Hematopoietic multipotent progenitor cell treated with erythropoietin and hydrocortisone succinate and interleukin-3 and kit ligand, for 15 days (in vitro differentiated cells): ENCODE measurements around the gene AMMECR1.
A peak's percentile ranks its signal among the peaks of the same experiment; 100 is the strongest.
"Not testable (repeated sequence)": the region's sequence is repeated elsewhere in the genome, so short reads cannot be mapped to it uniquely, and the experiment has no call there.

Experiments used
- DNase-seq: peaks from one replicate; pipeline ENCODE4 v3.0.0-alpha.2; 2015; ENCODE audit warnings: low spot score

AMMECR1 gene

DNA sequence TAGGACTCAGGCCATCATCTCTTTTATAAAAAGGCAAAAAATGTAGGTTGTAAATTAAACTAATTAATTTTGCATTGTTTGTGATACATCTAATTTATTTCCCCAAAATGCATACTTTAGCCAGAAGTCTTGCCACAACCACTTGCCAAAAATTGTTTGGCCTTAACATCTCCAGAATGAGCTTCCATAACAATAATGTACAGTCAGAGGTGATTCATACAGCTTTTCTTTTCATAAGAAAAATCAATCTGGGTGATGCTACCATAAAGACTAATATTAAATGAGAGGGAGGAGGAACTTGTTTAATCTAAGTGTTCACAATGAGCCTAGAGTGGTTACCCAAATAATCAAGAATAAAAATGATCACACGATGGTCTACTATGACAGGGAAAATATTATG lies 59.3 kb downstream of the AMMECR1 start:
- no peak for DNase-seq

GRCh38 chrX:110257889-110258288 lies 60.0 kb downstream of the AMMECR1 start:
- DNase-seq: no peak

- DNase-seq: peak; percentile 69
These were observed 65.2 kb downstream of the AMMECR1 start for GRCh38 chrX:110252711-110253110.

GRCh38 chrX:110251961-110252360 lies 65.9 kb downstream of the AMMECR1 start:
- DNase-seq: no peak

- peak; percentile 29 for DNase-seq
These were observed 66.4 kb downstream of the AMMECR1 start for GRCh38 chrX:110251526-110251925.

DNA sequence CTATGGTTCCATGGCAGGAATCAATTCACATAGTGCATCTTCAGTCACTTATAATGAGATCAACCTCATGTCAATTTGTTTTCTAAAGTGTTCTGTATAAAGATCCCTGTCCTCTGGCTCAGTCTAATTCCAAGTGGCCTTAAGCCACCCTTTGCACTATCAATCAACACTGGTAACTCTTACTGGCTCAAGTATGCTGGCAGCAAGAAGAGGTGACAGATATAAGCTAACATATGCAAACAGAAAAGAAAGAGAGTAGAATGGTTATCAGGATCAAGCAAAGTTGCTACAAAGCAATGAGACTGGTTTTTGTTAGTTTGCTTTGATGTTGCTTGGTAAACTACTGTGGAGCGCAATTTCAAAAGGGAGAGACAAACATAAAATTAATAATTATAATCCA lies 67.0 kb downstream of the AMMECR1 start:
- no peak for DNase-seq

DNA sequence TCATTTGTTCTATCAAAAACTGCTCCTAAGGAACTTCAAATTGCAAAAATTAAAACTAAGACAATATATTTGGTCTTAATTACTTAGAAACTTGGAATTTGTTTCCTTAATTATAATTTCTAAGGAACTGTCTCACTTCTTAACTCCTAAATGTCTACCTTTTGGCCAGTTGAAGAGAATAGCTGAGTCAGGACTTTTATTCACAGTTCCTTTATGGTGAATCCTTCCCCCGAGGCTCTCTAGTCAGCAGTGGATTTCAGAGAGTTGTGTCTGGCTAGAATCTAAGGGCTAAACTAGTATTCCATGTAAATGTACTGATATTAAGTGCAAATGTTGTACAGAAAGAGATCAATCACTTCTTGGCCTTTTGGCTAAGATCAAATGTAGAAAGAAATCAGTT lies 69.3 kb downstream of the AMMECR1 start:
- DNase-seq: no peak

DNA sequence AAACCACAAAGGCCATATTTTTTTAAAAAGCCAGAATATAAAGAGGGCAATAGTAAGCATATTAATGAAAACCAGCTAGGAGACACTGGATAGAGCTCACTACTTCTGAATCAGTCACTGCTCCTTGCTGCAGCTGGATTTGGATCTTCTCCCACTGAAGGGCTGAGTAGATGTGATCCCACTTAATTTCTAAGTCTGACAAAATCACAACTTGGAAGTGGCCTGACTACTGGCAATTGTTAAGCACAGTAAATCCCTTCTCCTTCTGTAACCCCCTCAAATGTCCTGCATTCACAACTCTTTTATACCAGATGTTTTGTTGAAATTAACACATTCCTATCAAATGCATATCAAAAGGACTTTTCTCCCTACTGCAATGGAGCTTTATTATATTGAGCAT lies 72.9 kb downstream of the AMMECR1 start:
- DNase-seq: no peak

DNA sequence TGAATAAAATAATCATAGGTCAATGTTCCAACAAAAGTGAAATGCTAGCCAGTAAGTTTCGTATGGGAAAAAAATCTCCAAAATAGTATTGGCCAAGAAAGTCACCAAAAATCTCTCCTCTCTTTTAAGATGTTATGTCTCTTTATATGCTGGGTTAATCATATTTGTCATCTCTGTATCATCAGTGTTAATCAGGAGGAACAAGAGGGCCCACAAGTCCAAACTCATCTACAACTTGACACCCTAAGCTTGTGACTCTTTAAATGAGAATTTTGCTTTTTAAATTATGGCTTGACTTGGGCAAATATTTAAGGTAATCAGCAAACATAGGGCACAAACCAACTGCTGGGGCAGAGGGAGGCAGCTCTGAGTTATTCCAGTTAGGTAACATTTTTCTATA lies 75.5 kb downstream of the AMMECR1 start:
- no peak for DNase-seq

- DNase-seq: peak; percentile 11
These were observed 76.1 kb downstream of the AMMECR1 start for GRCh38 chrX:110241816-110242215.

DNA sequence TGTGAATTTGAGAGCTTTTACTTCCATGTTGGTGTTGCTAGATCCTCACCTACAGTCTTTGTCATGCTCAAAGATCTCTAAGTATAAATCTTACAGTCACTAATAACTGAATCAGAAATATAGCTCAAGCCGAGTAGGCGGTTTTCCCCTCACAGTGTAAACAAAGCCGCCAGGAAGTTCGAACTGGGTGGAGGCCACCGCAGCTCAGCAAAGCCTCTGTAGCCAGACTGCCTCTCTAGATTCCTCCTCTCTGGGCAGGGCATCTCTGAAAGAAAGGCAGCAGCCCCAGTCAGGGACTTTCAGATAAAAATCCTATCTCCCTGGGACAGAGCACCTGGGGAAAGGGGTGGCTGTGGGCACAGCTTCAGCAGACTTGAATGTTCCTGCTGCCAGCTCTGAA lies 79.6 kb downstream of the AMMECR1 start:
- peak; percentile 25 for DNase-seq

DNA sequence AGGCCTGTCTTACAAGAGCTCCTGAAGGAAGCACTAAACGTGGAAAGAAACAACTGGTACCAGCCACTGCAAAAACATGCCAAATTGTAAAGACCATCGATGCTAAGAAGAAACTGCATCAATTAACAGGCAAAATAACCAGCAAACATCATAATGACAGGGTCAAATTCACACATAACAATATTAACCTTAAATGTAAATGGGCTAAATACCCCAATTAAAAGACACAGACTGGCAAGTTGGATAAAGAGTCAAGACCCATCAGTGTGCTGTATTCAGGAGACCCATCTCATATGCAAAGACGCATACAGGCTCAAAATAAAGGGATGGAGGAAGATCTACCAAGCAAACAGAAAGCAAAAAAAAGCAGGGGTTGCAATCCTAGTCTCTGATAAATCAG lies 86.4 kb downstream of the AMMECR1 start:
- DNase-seq: not testable (repeated sequence)

DNA sequence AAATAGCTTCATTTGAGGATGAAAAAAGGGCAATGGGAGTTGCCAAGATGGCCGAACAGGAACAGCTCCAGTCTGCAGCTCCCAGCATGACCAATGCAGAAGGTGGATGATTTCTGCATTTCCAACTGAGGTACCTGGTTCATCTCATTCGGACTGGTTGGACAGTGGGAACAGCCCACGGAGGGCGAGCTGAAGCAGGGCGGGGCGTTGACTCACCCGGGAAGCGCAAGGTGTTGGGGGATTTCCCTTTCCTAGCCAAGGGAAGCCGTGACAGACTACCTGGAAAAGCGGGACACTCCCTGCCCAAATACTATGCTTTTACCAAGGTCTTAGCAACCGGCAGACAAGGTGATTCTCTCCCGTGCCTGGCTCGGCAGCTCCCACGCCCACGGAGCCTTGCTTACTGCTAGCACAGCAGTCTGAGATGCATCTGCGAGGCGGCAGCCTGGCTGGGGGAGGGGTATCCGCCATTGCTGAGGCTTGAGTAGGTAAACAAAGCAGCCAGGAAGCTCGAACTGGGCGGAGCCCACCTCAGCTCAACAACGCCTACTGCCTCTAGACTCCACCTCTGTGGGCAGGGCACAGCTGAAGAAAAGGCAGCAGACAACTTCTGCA lies 88.3 kb downstream of the AMMECR1 start:
- DNase-seq: not testable (repeated sequence)

- no peak for DNase-seq
These were observed 89.4 kb downstream of the AMMECR1 start for GRCh38 chrX:110228453-110228852.

- DNase-seq: no peak
These were observed 91.0 kb downstream of the AMMECR1 start for GRCh38 chrX:110226931-110227330.

DNA sequence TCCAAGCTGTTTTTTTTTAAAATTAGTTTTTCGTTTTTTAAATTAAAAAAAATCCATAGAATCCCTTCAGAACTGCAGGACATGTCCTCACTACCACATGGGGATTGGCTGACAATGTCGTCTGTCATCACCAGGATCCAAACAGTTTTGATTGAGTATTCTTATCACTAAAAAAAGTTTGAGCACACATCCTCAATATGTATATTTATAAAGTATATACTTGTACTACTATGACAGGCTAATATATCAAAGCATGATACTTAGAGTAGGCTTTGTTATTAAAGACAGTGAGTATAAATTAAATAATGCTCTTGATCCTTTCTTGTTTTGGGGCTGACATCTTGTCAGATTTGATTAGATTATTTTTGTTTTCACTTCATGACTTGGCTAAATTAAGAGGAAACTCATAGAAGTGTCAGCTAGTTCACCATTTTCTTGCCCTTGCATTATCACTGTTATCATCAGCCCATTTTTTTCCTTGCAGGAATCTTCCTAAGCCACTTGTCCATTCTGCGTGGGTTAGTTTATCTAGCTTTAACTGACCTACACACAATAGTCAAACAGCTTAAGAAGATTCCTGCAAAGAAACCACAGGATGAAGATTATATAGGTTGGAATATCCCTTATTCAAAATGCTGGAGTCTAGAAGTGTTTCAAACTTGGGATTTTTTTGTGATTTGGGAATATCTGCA lies 92.8 kb downstream of the AMMECR1 start:
- no peak for DNase-seq

DNA sequence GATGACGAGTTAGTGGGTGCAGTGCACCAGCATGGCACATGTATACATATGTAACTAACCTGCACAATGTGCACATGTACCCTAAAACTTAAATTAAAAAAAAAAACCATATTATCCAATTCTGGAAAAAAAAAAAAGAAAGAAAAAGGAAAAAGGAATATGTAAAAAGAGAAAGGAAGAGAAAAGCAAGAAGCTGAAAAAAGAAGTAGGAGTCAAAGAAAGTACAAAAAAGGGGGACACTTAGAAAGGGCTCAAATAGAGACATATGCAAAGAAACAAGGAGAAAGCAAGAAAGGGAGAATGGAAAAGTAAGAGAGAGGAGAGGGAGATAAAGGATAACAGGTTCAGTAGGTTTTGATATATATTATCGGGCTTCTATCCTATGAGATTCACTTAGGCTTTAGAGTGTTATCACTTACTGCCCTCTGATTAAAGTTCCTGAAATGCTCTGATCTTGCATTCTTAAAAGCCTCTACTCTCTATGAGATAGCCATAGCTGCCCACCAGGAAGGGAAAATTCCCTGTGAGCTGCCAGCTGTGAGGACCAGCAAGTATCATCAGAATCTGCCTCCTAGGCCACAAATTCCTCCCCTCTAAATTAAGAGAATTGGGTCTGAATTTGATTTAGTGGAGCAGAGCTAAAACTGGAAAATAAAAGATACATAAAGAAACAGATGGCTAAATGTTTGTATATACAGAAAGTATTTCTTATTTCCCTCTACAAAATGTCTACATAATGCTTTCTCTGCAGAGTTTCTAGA lies 95.2 kb downstream of the AMMECR1 start:
- no peak for DNase-seq

DNA sequence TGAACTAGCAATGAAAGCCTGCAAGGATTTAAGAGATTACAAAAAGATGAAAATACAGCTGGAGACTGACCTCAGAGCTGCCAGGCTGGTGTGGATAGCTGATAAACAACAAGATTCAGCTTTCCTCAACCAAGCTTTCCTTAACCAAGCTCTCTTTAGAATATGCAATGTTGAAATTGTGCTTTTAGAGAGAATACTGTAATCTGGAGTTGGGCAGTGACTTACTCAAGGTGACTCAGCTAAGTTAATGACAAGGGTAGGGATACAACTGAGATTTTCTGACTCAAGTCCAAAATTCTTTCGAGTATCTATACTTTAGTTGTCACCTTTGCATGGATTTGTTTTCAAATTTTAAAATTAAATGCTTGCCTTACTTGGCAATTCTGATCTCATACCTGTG lies 98.0 kb downstream of the AMMECR1 start:
- peak; percentile 30 for DNase-seq

GRCh38 chrX:110218591-110218990 lies 99.3 kb downstream of the AMMECR1 start:
- DNase-seq: no peak

- no peak for DNase-seq
These were observed 101.9 kb downstream of the AMMECR1 start for GRCh38 chrX:110216027-110216426.

DNA sequence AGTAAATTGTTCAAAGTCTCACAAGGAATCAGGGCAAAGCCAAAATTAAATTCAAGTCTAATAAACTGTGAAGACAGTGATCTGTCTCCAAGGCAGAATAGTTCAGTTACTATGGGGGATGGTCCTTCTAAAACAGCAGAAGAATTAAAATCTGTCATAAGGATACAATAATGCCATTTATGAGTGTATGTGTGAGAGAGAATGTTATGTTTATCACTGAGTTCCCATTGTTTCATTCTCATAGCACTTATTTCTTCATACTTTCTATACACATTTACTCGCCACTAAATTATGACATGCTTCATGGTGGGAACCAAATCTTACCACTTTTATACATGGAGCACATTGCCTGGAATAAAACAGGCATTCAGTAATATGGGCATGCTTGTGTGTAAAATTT lies 102.5 kb downstream of the AMMECR1 start:
- no peak for DNase-seq

DNA sequence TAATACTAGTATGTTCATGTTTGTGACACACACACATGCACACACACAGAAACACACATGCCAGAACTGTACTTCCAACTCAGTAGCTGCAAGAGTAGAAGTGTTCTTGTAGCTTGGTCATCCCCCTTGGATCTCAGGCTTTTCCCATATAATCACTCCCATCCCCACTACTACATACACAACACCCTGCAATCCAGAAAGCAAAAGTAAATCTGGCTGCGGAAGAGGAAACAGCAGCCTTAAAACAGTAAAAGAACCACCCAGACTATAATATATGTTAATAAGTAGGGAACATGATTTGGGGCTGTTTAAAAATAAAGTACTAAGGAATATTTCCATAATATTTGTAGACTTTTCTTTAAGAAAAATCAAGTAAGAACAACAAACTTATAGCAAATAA lies 103.2 kb downstream of the AMMECR1 start:
- DNase-seq: no peak

DNA sequence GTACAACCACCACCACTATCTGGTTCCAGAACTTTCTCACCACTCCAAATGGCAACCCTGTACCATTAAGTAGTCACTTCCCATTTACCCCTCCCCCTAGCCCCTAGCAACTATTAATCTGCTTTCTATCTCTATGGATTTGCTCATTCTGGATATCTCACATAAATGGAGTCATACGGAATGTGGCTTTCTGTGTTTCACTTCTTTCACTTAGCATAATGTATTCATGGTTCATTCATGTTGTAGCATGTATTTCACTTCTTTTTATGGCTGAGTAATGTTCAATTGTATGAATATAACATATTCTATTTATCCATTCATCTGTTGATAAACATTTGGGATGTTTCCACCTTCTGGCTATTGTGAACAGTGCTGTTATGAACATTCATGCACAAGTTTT lies 104.7 kb downstream of the AMMECR1 start:
- DNase-seq: no peak
